Measurements from ENCODE around the gene CTBP1.

CTBP1 gene

DNA sequence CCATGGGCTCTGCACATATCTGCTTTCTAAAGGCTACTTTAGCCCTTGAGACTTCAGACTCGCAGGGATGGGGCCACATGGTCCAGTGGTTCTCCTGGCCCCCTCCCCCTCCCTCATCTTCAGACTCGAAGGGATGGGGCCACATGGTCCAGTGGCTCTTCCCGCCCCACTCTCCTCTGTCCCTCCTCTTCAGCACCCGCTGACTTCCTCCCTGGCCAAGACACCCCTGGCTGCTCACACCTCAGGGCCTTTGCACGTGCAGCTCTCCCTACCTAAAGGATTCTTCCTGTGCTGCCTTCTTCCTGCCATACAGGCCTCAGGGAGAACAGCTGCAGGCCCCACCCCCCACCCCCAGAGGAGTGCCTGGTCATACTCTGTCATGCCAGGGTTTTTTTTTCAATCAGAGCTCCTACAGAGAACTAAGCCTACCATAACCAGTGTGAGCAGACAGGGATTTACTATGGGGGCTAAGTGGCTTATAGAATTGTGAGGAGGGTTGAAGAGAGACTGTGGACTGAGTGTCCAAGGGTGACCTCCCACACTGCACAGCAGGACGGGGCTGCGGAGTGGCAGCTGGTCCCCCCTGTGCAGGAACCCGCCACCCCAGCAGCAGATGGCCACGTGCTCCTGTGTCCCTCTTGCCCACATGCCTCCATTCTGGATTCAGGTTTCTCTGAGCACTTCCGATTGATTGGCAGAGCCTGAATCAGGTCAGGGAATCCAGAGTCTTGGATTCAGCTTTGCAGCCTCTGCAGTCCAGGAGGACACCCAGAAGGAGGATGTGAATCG, 70.4 kb downstream of the CTBP1 start:
- H3K27me3 ChIP-seq (ENCODE audit: control insufficient read depth, insufficient read depth, low read length): no peaks in the 10 kb centered on the region; the same call in 1 of the 2 replicates
- H3K27ac ChIP-seq (ENCODE audit: low read length): no peak overlapping the region
- no peaks in the 10 kb centered on the region for H3K9me3 ChIP-seq (ENCODE audit: control insufficient read depth, insufficient read depth, low read length)
- DNase-seq (ENCODE audit: low read depth, low spot score): no peak
- no peaks in the 10 kb centered on the region for H3K4me1 ChIP-seq (ENCODE audit: control insufficient read depth, insufficient read depth, low read length)
- no peak overlapping the region for H3K4me3 ChIP-seq (ENCODE audit: low read length)
- no peaks in the 10 kb centered on the region for H3K36me3 ChIP-seq (ENCODE audit: control insufficient read depth, insufficient read depth, low read length)
- no CpG with 5 or more reads among the region's 11 CpGs for WGBS (ENCODE audit: insufficient coverage, insufficient read length)

DNA sequence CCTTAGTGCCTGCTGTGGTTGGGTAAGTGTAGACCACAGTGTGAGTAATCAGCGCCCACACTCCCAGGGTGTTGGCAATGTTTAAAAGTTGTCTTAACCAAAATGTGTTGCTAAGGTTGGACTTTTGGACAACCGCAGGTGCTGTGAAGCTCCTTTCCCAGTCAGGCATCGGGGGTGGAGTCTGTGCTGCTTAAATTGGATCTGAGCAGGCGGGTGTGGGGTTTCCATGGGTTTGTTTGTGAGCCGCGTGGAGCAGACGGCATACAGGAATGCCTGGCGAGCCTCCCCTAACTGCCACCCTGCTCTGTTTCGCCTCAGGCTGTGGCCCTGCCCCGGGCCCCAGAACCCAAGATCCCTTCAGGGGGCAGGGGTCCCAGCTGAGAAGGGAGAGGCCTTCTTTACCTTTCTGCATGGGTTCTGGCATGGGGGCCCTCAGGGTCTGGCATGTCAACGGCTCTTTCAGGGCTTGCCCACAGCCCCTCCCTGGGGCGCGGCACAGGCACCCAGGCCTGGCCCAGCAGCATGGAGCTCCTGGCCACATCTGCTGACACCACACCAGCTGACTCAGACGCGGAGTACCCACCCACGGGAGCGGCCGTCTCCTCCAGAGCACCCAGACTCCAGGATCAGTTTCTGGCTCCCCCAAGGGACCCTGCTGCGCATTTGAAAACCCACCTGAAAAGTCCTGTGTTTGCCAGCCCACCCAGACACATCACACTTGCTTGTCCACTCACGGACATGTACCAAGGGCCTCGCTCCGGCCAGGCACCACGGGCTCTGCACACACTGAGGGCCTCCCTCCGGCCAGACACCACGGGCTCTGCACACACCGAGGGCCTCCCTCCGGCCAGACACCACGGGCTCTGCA, 71.4 kb downstream of the CTBP1 start:
- H3K4me1 ChIP-seq (ENCODE audit: control insufficient read depth, insufficient read depth, low read length): peaks cover 2% of the 10 kb centered on the region; the same call in 1 of the 2 replicates
- H3K27me3 ChIP-seq (ENCODE audit: control insufficient read depth, insufficient read depth, low read length): peaks cover 8% of the 10 kb centered on the region; the same call in 1 of the 2 replicates
- H3K4me3 ChIP-seq (ENCODE audit: low read length): no peak overlapping the region
- no peak overlapping the region for H3K27ac ChIP-seq (ENCODE audit: low read length)
- no peaks in the 10 kb centered on the region for H3K9me3 ChIP-seq (ENCODE audit: control insufficient read depth, insufficient read depth, low read length)
- WGBS (ENCODE audit: insufficient coverage, insufficient read length): no CpG with 5 or more reads among the region's 28 CpGs
- no peak for DNase-seq (ENCODE audit: low read depth, low spot score)
- no peaks in the 10 kb centered on the region for H3K36me3 ChIP-seq (ENCODE audit: control insufficient read depth, insufficient read depth, low read length)

DNA sequence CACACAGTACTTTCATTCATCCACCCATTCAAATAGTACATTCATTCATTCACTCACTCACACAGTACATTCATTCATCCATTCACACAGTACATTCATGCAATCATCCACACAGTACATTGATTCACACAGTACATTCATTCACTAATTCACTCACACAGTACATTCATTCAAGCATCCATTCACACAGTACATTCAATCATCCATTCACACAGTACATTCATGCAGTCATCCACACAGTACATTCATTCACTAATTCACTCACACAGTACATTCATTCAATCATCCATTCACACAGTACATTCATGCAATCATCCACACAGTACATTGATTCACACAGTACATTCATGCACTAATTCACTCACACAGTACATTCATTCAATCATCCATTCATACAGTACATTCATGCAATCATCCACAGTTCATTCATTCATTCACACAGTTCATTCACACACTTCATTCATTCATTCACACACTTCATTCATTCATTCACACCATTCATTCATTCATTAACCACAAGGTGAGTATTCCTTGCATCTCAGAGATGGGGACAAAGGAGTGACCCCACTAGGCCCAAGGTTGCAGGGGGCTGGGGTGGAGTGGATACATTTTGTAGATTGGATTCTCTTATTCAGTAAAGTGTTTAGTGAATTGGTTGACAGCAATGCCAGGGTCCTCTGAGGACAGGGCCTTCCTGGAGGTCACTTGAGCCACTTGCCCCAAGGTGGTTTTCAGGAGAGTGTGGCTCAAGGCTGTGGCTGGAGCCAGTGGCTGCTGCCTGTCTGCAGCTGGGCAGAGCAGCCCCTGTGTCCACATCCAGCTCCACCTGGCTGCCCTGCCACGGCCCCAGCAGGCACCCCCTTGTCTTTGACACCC, 72.3 kb downstream of the CTBP1 start:
- Histone ChIP-seq H3K4me3 (ENCODE audit: low read length) (no peak overlapping the region), H3K27ac (ENCODE audit: low read length) (no peak overlapping the region), H3K9me3 (ENCODE audit: control insufficient read depth, insufficient read depth, low read length) (no peaks in the 10 kb centered on the region), H3K27me3 (ENCODE audit: control insufficient read depth, insufficient read depth, low read length) (peaks cover 16% of the 10 kb centered on the region), H3K36me3 (ENCODE audit: control insufficient read depth, insufficient read depth, low read length) (no peaks in the 10 kb centered on the region; the same call in 1 of the 2 replicates), H3K4me1 (ENCODE audit: control insufficient read depth, insufficient read depth, low read length) (peaks cover 2% of the 10 kb centered on the region; the same call in 1 of the 2 replicates)
- no peak for DNase-seq (ENCODE audit: low read depth, low spot score)
- WGBS (ENCODE audit: insufficient coverage, insufficient read length): no CpG with 5 or more reads among the region's 1 CpG

DNA sequence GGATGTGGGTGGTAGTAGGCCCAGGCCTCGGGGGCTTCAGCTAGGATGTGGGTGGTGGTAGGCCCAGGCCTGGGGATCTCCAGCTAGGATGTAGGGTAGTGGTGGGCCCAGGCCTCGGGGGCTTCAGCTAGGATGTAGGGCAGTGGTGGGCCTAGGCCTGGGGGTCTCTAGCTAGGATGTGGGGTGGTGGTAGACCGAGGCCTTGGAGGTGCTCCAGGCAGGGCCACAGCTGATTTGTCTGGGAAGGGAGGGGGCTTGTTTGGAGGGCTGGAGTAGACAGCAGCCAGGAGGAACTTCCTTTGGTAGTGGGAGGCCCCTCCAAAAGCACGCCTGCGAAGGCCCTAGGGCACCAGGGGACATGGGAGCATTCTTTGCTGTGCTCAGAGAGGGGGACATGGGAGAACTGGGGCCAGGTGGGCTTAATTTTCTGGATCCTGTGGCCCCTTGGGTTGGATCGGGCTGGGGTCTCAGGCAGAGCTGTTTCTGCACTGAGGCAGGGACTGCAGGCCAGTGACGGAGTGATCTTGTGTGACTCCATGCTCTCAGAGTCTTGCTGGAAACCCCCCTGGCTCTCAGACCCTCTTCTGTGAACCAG, 73.2 kb downstream of the CTBP1 start:
- Histone ChIP-seq H3K36me3 (ENCODE audit: control insufficient read depth, insufficient read depth, low read length) (no peaks in the 10 kb centered on the region; the same call in 1 of the 2 replicates), H3K4me1 (ENCODE audit: control insufficient read depth, insufficient read depth, low read length) (peaks cover 4% of the 10 kb centered on the region), H3K9me3 (ENCODE audit: control insufficient read depth, insufficient read depth, low read length) (no peaks in the 10 kb centered on the region), H3K4me3 (ENCODE audit: low read length) (no peak overlapping the region), H3K27ac (ENCODE audit: low read length) (no peak overlapping the region), H3K27me3 (ENCODE audit: control insufficient read depth, insufficient read depth, low read length) (peaks cover 24% of the 10 kb centered on the region)
- DNase-seq (ENCODE audit: low read depth, low spot score): no peak
- WGBS (ENCODE audit: insufficient coverage, insufficient read length): no CpG with 5 or more reads among the region's 7 CpGs

DNA sequence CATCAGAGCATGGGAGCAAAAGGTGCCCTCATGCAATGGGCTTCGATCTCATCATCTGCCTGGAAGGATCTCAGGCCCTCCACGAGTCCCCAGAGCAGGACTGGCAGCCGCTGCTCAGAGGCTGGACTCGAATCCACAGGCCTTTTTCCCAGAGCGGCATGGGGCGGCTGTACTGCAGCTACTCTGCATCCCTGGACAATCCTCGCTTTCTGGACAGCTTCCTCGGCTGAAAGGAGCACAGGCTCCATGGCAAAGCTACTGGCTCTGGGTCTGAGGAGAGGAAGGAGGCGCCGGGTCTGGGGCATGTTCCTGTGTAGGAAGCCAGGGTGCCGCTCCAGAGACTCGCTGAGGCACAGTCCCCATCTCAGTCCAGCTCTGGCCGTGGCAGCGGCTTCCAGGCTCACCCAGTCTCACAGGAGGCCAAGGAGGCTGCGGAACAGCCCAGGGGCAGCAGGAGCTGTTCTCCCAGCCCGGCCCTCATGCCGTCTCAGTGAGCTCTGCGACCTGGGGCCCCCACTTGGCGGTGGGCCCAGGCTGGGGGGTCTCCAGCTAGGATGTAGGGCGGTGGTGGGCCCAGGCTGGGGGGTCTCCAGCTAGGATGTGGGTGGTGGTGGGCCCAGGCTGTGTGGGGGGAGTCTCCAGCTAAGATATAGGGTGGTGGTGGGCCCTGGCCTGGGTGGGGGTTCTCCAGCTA, 73.8 kb downstream of the CTBP1 start:
- Histone ChIP-seq H3K4me3 (ENCODE audit: low read length) (no peak overlapping the region), H3K27me3 (ENCODE audit: control insufficient read depth, insufficient read depth, low read length) (peaks cover 30% of the 10 kb centered on the region), H3K4me1 (ENCODE audit: control insufficient read depth, insufficient read depth, low read length) (peaks cover 4% of the 10 kb centered on the region), H3K9me3 (ENCODE audit: control insufficient read depth, insufficient read depth, low read length) (no peaks in the 10 kb centered on the region), H3K36me3 (ENCODE audit: control insufficient read depth, insufficient read depth, low read length) (no peaks in the 10 kb centered on the region; the same call in 1 of the 2 replicates), H3K27ac (ENCODE audit: low read length) (no peak overlapping the region)
- WGBS (ENCODE audit: insufficient coverage, insufficient read length): no CpG with 5 or more reads among the region's 20 CpGs
- no peak for DNase-seq (ENCODE audit: low read depth, low spot score)

DNA sequence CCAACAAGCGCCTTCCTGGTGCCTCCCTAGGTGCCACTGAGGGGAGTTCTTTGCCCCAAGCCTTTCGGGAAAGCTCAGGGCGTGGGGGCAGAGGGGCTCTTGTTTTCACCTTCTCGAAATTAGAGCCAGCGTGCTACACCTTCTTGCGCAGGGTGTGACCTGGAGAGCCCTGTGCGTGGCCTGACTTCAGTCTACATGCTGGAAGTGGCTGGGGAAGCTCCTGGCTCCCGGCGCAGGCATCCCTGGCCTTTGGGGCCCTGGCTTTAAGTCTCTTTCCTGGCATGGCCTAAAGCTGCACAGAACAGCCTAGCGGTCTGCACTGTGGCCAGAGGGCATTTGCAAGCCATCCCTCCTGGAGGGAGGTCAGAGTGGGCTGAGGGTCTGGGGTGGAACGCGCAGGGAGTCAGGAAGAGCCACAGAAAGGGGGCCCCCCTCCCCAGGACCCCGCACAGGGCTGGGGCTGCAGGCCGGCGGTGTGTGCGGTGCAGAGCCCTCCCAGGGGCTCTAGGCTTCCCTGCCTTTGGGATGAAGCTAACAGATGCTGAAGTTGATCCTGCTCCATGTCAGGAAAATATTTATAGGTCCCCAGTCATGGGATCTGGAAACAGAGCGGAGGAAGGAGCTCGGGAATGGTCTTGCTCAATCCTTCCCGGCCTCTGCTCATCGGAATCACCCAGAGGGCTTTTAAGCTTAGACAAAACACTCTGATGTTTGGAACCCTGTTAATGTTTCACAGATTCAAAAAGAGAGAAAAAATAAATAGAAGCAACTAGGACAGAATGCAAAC, 75.8 kb downstream of the CTBP1 start:
- WGBS (ENCODE audit: insufficient coverage, insufficient read length): no CpG with 5 or more reads among the region's 20 CpGs
- Histone ChIP-seq H3K27me3 (ENCODE audit: control insufficient read depth, insufficient read depth, low read length) (peaks cover 47% of the 10 kb centered on the region), H3K27ac (ENCODE audit: low read length) (no peak overlapping the region), H3K4me1 (ENCODE audit: control insufficient read depth, insufficient read depth, low read length) (peaks cover 4% of the 10 kb centered on the region), H3K9me3 (ENCODE audit: control insufficient read depth, insufficient read depth, low read length) (no peaks in the 10 kb centered on the region), H3K36me3 (ENCODE audit: control insufficient read depth, insufficient read depth, low read length) (no peaks in the 10 kb centered on the region; the same call in 1 of the 2 replicates), H3K4me3 (ENCODE audit: low read length) (no peak overlapping the region)
- DNase-seq (ENCODE audit: low read depth, low spot score): no peak

DNA sequence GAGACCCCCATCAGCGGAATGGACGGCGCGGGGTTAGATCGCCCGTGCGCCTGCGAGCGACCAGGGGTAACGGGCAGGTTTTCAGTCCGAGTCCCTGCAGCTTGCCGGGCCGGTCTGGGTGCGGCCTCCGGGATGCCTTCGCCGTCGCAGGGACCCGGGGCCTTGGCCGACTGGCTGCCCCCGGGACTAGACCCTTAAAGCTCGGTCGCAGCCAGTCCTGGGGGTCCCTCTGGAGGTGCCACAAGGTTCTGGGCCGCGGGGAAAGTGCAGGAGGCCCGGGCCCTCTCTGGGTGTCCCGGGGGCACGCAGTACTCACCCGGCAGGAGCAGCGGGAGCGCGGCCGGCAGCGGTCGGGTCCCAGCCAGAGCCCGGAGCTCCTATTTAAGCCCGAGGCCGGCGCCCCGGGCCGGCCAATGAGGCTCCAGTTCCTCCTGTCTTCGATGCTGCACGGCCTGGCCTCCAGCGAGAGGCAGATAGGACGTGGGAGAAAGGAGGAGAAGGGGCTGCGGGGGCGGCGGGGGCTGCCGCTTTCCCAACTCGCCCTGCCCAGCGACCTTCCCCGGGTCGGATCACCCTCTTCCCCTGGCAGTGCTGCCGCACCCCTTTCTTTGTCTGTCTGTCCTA, 76.6 kb downstream of the CTBP1 start, which contains the start of gene SPON2:
Gene SPON2, minus strand, starts transcription at position 356 of the 624 bp plus-strand sequence.
- H3K36me3 ChIP-seq (ENCODE audit: control insufficient read depth, insufficient read depth, low read length): no peaks in the 10 kb centered on the region; the same call in 1 of the 2 replicates
- peaks cover 4% of the 10 kb centered on the region for H3K4me1 ChIP-seq (ENCODE audit: control insufficient read depth, insufficient read depth, low read length)
- peak within 1 kb of the TSS; percentile 5; the same call in 1 of the 2 replicates for H3K4me3 ChIP-seq (ENCODE audit: low read length)
- WGBS (ENCODE audit: insufficient coverage, insufficient read length): no CpG with 5 or more reads among the region's 54 CpGs
- no peak for DNase-seq (ENCODE audit: low read depth, low spot score)
- H3K27ac ChIP-seq (ENCODE audit: low read length): no peak within 1 kb of the TSS
- peaks cover 49% of the 10 kb centered on the region for H3K27me3 ChIP-seq (ENCODE audit: control insufficient read depth, insufficient read depth, low read length)
- H3K9me3 ChIP-seq (ENCODE audit: control insufficient read depth, insufficient read depth, low read length): no peaks in the 10 kb centered on the region

DNA sequence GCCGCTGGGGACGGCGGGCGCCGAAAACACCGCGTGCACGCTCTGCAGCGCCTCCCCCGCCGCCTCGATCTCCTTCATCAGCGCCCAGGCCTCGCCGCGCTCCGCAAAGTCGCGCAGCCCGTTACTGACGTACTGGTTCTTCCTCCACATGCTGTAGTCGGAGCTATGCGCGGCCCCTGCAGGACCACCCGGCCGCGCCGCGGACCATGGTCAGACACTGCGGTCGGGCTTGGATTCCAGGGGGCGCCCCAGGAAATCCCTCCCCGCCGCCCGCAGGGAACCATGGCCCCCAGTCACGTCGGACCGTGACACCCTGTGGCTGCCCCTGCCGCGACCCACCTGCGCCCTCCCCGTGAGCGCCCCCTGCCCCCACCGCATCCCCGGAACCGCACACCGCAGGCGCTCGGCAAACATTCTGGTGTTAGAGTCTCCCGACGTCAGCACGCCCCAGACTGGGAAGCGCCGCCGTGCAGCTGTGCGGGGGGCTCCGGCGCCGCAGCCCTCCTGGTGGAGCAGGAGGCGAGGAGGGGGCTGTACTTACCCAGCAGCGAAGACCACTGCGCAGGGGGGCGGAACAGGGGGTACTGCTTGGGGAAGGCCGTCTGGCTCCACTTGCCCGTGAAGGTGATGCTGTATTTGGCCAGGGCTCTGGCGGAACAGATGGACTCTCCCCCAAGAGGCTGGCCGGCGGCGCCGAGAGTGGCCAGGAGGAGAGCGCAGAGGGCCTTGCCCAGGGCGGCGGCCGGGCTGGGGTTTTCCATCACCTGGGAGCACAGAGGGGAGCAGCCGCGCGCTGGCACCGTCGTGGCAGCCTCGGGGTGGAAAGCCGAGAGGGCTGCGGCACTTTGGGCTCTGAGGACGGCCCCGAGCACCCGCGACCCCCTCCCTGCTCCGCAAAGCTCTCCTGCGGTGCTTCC, 77.4 kb downstream of the CTBP1 start:
- Histone ChIP-seq H3K27me3 (ENCODE audit: control insufficient read depth, insufficient read depth, low read length) (peaks cover 49% of the 10 kb centered on the region), H3K36me3 (ENCODE audit: control insufficient read depth, insufficient read depth, low read length) (no peaks in the 10 kb centered on the region; the same call in 1 of the 2 replicates), H3K4me3 (ENCODE audit: low read length) (peak overlapping the region; percentile 5; the same call in 1 of the 2 replicates), H3K9me3 (ENCODE audit: control insufficient read depth, insufficient read depth, low read length) (no peaks in the 10 kb centered on the region), H3K4me1 (ENCODE audit: control insufficient read depth, insufficient read depth, low read length) (peaks cover 4% of the 10 kb centered on the region), H3K27ac (ENCODE audit: low read length) (no peak overlapping the region)
- no CpG with 5 or more reads among the region's 88 CpGs for WGBS (ENCODE audit: insufficient coverage, insufficient read length)
- DNase-seq (ENCODE audit: low read depth, low spot score): no peak
